CD4-positive, alpha-beta T cell (primary cell): Measurements from ENCODE around the gene TEDC1. TPM values are rescaled to one million over a fixed set of nuclear protein-coding genes. Genes with fewer than 3 reads are reported as not detected.

Experiments used
- ATAC-seq: fragments of 200-7000 bp; cut with Tn5 transposase; one replicate; pipeline ENCODE4 v1.10.0; 2022; ENCODE audit warnings: mild to moderate bottlenecking; ENCODE audit not compliant: poor library complexity
- CTCF ChIA-PET: fragments of 350-600 bp; sonication (Branson Sonifier 250); formaldehyde crosslinking; loops from one replicate; lab custom pipeline; 2021; ENCODE audit warnings: antibody characterized with exemption, inconsistent platforms; lab: Charles Lee
- POLR2A ChIA-PET: fragments of 350-600 bp; sonication (Branson Sonifier 250); formaldehyde crosslinking; loops from one replicate; lab custom pipeline; 2021; ENCODE audit warnings: antibody characterized with exemption, inconsistent platforms; lab: Charles Lee
- DNase-seq, 14 experiments: peaks; one replicate each; pipeline ENCODE4 v3.0.0-alpha.2; 2013 to 2020; ENCODE audit warnings: mixed read lengths in 2 of 14
- H3K27ac ChIP-seq, 2 donors: one replicate each; pipeline versions ENCODE4 v1.5.1 to v1.7.0; 2013; ENCODE audit warnings: low read length in 2 of 2, low read depth in 1 of 2, mild to moderate bottlenecking in 1 of 2
- H3K27me3 ChIP-seq, 2 experiments: 1 replicate in 1 of 2; 2 replicates in 1 of 2; pipeline versions ENCODE4 v1.6.1 to v1.7.0; 2013; ENCODE audit warnings: low read length in 2 of 2, control low read depth in 1 of 2, mild to moderate bottlenecking in 1 of 2, moderate library complexity in 1 of 2; ENCODE audit not compliant: insufficient read depth in 2 of 2, control insufficient read depth in 1 of 2
- H3K36me3 ChIP-seq: one replicate; pipeline ENCODE4 v1.6.1; 2013; ENCODE audit warnings: low read length, control low read depth; ENCODE audit not compliant: insufficient read depth
- H3K4me1 ChIP-seq: one replicate; pipeline ENCODE4 v1.6.1; 2013; ENCODE audit warnings: low read length, control low read depth; ENCODE audit not compliant: insufficient read depth
- H3K4me3 ChIP-seq: one replicate; pipeline ENCODE4 v1.5.1; 2013; ENCODE audit warnings: mild to moderate bottlenecking, low read length, moderate library complexity
- H3K9me3 ChIP-seq, 2 experiments: 1 replicate in 1 of 2; 2 replicates in 1 of 2; pipeline versions ENCODE4 v1.6.1 to v1.7.0; 2013; ENCODE audit warnings: low read length in 2 of 2, mild to moderate bottlenecking in 2 of 2, control low read depth in 1 of 2, moderate library complexity in 1 of 2; ENCODE audit not compliant: control insufficient read depth in 1 of 2, insufficient read depth in 1 of 2
- H3K27ac Mint-ChIP-seq: one replicate; pipeline ENCODE4 v1.8.0; 2020; ENCODE audit warnings: mixed read lengths
- H3K27me3 Mint-ChIP-seq: one replicate; pipeline ENCODE4 v1.8.0; 2021; ENCODE audit warnings: mixed read lengths
- H3K36me3 Mint-ChIP-seq: one replicate; pipeline ENCODE4 v1.8.0; 2021; ENCODE audit warnings: low read depth, mixed read lengths
- H3K4me1 Mint-ChIP-seq: one replicate; pipeline ENCODE4 v1.8.0; 2021; ENCODE audit warnings: low read depth, mixed read lengths
- H3K4me3 Mint-ChIP-seq: one replicate; pipeline ENCODE4 v1.8.0; 2020; ENCODE audit warnings: mild to moderate bottlenecking, mixed read lengths
- H3K9me3 Mint-ChIP-seq: one replicate; pipeline ENCODE4 v1.8.0; 2020; ENCODE audit warnings: mixed read lengths
- intact Hi-C, 2 experiments: fragments of 100-400 bp; cut with DNase I in 1 of 2; cut with micrococcal nuclease in 1 of 2; formaldehyde crosslinking; loops; one replicate each; pipeline versions ENCODE4 v1.15.1 to v1.9.0; 2023 to 2025; cut with DNase I, micrococcal nuclease
- total RNA-seq, 174 experiments: library from RNA in 2 of 174; stranded (reverse) in 2 of 174; gene quantifications; one replicate each; pipeline ENCODE4 v1.2.3 and lab custom pipeline; 2021 to 2026
- TF ChIP-seq, protein P1 (sequence below): fragments of 200-600 bp; IDR thresholded peaks from one replicate; pipeline ENCODE4 v1.8.0; 2022; ENCODE audit warnings: antibody characterized with exemption, mild to moderate bottlenecking

Gene TEDC1
- total RNA-seq, 2 experiments from 2014 or later, result 102 to 108 TPM

DNA sequence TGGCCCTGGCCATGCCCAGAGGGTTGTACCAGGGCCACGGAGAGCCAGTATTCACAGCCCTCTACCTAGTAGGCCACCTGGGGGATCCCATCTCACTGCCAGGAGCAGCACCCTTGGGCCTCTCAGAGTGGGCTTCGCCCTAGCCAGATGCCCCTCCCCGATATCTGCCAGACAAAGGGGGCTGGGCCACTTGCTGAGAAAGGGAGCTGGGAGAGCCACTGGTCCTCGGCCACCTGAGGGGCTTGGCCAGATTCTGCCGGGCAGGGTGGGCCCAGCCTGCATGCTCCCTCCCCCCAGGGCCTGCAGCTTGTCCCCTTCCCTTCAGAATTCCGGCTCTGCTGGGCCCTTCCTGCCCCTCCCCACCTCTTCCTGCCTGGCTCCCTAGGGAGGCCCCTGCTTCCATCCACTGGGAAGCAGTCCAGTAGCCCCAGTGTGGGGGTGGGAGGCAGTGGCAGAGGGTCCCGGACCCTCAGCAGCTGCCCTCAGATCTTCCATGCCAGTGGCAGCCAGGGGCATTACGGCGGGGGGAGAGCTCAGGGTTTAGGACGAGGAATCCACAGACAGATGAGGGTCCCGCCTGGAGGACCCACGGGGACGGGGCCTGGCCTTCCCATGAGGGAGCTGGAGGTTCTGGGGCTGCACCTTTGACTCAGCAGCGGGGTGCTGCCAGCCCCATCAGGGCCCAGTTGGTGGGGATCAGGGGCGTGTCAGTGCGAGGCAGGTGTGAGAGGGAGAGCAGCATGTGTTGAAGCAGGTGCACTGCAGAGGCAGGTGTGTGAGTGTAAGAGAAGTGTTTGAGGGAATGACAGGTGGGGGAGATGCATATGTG, 14.0 kb upstream of the TEDC1 start:
- ChIA-PET POLR2A (interaction anchor here (1.0 to 7.7 kb wide), 3 partner anchors 13 to 185 kb away, joined by 3 to 154 read pairs (median 4); partner anchors contain the start of genes PACS2 and TEDC1), CTCF (interaction anchor here (0.6 to 2.7 kb wide), 2 partner anchors 13 to 419 kb away, joined by 3 to 12 read pairs; no protein-coding TSS in a partner anchor)
- Mint-ChIP-seq H3K36me3 (peaks cover 4% of the 10 kb centered on the region), H3K27me3 (no peaks in the 10 kb centered on the region), H3K4me1 (peaks cover 39% of the 10 kb centered on the region), H3K4me3 (peak overlapping the region; percentile 84), H3K27ac (peak overlapping the region; percentile 72), H3K9me3 (no peaks in the 10 kb centered on the region)
- Histone ChIP-seq H3K9me3 (peaks cover 0 to 22% of the 10 kb centered on the region in 2 experiments), H3K4me3 (no peak overlapping the region), H3K36me3 (no peaks in the 10 kb centered on the region), H3K27ac (no peak overlapping the region), H3K4me1 (peaks cover 86% of the 10 kb centered on the region), H3K27me3 (peaks cover 10% of the 10 kb centered on the region in 2 experiments)
- intact Hi-C loops, result no loop called here
- TF ChIP-seq, protein P1, sequence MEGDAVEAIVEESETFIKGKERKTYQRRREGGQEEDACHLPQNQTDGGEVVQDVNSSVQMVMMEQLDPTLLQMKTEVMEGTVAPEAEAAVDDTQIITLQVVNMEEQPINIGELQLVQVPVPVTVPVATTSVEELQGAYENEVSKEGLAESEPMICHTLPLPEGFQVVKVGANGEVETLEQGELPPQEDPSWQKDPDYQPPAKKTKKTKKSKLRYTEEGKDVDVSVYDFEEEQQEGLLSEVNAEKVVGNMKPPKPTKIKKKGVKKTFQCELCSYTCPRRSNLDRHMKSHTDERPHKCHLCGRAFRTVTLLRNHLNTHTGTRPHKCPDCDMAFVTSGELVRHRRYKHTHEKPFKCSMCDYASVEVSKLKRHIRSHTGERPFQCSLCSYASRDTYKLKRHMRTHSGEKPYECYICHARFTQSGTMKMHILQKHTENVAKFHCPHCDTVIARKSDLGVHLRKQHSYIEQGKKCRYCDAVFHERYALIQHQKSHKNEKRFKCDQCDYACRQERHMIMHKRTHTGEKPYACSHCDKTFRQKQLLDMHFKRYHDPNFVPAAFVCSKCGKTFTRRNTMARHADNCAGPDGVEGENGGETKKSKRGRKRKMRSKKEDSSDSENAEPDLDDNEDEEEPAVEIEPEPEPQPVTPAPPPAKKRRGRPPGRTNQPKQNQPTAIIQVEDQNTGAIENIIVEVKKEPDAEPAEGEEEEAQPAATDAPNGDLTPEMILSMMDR, result no peak
- DNase-seq, result peak in 1 of 14 experiments; percentile 13
- ATAC-seq, result no peak

DNA sequence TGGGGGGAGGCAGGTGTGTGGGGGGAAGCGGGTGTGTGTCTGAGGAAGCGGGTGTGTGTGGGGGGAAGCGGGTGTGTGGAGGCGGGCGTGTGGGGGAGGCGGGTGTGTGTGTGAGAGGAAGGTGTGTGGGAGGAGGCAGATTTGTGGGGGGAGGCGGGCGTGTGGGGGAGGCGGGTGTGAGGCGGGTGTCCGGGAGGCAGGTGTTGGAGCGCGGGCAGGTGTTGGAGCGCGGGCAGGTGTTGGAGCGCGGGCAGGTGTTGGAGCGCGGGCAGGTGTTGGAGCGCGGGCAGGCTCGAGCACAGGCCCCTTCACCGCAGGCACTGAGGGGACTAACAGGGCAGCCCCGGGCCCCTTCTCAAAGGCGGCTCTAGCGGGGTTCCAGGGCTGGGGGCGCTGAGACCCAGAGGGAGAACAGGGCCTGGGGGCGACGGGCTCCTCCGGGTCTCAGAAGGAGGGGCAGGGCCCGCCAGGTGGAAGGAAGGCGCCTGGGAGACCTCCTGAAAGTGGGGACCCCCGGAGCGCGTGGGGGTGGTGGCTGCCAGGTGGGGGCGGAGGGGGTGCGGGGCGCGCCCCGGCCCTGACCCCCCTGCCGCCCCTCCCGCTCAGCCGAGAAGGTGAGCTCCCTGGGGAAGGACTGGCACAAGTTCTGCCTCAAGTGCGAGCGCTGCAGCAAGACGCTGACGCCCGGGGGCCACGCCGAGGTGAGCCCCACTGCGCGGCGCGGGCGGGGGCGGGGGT, 13.2 kb upstream of the TEDC1 start:
- Histone ChIP-seq H3K27me3 (peaks cover 10% of the 10 kb centered on the region in 2 experiments), H3K36me3 (no peaks in the 10 kb centered on the region), H3K4me3 (peak overlapping the region; percentile 38), H3K27ac (peak overlapping the region in 1 of 2 donors; percentile 59), H3K9me3 (peaks cover 0 to 22% of the 10 kb centered on the region in 2 experiments), H3K4me1 (peaks cover 89% of the 10 kb centered on the region)
- CTCF ChIA-PET, result interaction anchor here (0.6 to 1.6 kb wide), 2 partner anchors 12 to 420 kb away, joined by 3 to 10 read pairs; partner anchors contain the start of gene TEDC1
- peaks cover 6% of the 10 kb centered on the region for H3K36me3 Mint-ChIP-seq
- no peaks in the 10 kb centered on the region for H3K27me3 Mint-ChIP-seq
- TF ChIP-seq, protein P1, result no peak
- peaks cover 47% of the 10 kb centered on the region for H3K4me1 Mint-ChIP-seq
- H3K9me3 Mint-ChIP-seq, result no peaks in the 10 kb centered on the region
- DNase-seq (peak in 13 of 14 experiments; percentile 49 to 92 (median 68)), ATAC-seq (peak; percentile 21)
- peak overlapping the region; percentile 84 for H3K4me3 Mint-ChIP-seq
- H3K27ac Mint-ChIP-seq, result peak overlapping the region; percentile 72
- POLR2A ChIA-PET, result interaction anchor here (7.7 kb wide), 1 partner anchor 13 kb away, joined by 154 read pairs; the partner anchor contains the start of gene TEDC1
- intact Hi-C loops, result no loop called here
